NOMO-1 (cell line): Measurements from ENCODE around the gene PSAPL1.

Experiments
- DNase-seq, 2 experiments: peaks; one replicate each; lab custom pipeline; 2025; ENCODE audit not compliant: unreplicated experiment in 2 of 2; lab: John Stamatoyannopoulos, UW

PSAPL1 gene

DNA sequence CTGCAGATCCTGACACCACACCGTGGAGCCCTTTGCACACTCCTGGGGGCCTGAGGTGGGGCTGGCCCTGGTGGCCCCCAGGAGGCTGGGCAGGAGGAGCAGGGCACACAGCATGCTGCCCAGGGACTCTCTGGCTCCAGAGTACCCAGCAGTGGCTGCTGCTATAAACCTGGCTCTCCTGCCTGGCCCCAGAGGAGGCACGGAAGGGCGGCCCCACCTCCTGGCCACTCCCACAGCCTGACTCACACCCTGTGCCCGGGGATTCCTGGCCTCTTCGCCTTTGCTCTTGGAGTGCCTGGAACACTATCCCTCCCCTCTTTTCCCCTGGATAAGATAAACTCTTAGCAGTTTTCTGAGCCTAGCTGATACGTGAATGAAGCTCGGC lies at the start of gene PSAPL1:
Gene PSAPL1 (minus strand): TSS at position 165 of the 385 bp plus-strand sequence. CDS start 51 bp downstream, at position 114.
- DNase-seq: no peak

DNA sequence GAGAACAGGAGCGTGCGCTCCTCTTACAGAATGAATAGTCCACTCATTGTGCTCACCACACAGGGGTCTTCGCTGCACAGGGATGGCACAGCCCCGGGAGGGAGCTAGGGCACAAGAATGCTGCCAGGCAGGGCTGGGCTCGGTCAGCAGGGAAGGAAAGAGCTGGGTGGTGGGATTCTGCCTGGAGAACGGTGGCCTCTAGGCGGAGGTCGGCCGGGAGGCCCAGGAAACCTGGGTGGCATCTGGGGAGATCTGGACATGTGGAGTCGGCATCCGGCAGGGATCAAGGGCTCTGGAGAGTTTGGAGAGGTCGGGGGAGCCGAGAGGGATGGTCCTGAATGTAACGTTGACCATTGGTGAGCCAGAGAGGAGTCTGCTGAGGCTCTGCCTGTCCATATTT lies 46.5 kb upstream of the PSAPL1 start:
- no peak for DNase-seq

DNA sequence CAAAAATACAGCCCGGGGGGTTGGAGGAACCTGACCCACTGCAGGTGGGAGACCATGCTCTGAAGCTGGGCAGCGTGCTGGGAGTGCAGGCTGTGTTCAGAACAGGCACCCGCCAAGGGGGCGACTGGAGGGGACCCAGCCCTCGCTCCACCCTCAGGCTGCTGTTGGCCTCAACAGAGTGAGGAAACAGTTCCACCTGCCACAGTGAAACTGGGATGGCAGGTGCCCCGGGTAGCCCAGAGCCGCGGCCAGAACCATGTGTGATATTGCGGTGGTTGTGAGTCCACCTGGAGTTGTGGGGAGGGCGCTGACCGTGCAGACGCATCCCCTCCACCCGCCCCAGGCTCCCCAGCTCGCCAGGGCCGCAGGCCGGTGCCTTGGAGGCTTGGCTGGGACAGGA lies 45.7 kb upstream of the PSAPL1 start:
- DNase-seq: no peak

DNA sequence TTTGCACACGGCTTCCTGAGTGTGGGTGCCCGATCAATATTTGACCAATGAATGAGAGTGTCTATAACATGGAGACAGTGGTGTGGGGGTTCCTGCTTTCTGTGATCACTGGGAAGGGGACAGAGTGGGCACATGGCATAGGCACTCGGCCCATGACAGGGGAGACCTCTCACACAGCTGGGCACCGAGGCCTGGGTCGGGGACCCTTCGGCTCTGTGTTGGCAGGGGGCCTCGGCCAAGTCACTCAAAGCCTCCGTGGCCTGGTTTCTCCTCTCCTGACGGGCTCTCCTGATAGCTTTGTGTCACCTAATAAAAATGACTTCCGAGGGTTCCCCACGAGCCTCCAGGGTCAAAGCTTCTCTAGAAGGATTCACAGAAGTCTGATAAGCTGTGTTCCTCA lies 43.9 kb upstream of the PSAPL1 start:
- DNase-seq: no peak

DNA sequence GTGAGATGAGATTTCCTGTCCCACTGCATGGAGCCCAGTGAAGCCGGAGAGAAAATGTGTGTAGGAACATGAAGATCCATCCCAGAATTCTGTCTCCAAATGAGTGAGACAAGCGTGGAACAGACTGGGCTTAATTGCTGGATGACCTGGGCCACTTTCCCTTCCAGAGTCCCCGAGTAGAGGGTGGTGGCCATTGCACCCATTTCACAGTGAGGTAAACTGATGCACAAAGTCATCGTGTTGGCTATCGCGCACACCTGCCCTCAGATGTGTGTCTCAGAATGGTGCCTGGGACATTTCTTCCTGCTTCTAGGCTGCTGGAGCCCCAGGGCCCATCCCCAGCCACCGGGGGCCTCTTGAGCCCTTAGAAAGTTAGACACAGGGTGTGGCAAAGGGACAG lies 43.0 kb upstream of the PSAPL1 start:
- DNase-seq: no peak

- DNase-seq: no peak
Observed at GRCh38 chr4:7476820-7477219, 42.1 kb upstream of the PSAPL1 start.

DNA sequence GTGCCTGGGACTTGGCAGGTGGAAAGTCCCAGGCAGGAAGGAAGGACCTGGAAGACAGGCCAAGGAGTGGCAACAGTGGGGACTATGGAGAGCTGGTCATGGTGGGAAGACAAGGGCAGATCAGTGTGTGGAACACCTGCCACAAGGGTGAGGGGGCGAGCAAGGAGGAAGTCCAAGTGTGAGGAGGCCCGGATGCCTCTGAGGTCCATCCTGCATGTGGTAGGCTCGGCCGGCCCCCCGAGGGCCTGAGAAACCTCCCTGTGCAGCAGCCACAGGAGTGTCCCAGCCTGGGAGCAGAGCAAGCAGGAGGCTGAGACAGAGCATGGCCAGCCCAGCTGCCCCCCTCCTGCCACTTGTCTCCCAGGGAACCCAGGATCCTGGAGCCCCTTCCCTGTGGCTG lies 40.5 kb upstream of the PSAPL1 start:
- DNase-seq: no peak

DNA sequence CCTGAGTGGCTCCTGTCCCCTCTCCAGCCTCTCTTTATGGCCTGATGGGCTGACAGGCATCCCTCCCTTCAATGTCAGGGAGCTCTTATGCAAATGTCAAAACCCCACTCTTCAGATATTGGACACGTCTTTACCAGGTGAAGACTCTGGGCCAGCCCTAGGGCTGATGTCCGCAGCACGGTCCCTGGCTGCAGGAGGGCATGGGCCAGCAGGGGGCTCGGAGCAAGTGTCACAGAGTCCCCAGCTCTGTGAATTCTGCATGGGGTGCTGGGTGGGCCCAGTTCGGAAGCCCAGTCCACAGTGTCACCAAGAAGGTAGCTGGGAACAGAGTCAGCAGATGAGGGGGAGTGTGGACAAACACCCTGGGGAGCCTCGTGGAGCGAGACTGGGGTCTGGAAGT lies 39.6 kb upstream of the PSAPL1 start:
- no peak for DNase-seq

DNA sequence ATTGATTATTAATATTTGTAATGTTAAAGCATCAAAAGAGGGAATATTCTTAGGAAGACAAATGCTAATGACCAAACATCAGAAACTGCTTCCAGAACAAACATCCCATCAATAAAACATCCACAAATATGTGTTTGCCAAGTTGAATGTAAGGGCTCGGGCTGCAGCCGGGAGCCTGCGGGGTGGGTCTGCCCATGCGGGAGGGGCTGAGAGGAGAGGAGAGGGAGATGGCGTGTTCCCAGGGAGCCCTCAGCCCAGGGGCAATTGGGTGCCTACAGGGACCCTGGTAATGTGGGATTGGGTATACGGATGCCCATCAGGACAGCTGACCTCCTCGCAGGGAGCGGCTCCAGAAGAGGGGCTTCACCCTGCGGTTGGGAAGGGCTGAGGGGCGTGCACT lies 38.4 kb upstream of the PSAPL1 start:
- DNase-seq: no peak

DNA sequence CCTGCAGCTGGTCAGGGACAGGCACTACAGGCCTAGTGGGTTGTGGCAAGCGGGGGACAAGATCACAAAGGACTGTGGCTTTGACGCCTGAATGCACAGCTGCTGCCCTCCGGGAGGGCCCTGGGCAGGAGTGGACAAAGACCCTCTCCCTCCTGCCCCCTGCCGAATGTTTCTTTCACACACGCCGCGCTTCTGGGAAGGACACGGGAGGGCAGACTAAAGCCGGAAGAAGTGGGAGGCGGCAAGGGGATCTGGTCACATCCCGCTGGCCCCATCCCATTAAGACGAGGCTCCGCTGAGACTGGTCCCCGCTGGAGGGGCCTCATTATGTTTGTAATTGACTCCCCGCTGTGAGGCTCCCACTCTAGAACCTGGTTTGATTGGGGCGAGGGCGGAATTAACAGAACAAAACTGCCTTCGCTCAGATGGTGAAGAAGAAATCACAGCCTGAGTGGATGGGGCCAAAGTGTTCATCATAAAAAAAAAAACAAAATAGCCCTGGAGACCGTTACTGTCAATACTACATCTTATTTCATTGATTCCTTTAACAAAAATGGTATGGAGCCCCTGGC lies 37.8 kb upstream of the PSAPL1 start:
- DNase-seq: no peak

DNA sequence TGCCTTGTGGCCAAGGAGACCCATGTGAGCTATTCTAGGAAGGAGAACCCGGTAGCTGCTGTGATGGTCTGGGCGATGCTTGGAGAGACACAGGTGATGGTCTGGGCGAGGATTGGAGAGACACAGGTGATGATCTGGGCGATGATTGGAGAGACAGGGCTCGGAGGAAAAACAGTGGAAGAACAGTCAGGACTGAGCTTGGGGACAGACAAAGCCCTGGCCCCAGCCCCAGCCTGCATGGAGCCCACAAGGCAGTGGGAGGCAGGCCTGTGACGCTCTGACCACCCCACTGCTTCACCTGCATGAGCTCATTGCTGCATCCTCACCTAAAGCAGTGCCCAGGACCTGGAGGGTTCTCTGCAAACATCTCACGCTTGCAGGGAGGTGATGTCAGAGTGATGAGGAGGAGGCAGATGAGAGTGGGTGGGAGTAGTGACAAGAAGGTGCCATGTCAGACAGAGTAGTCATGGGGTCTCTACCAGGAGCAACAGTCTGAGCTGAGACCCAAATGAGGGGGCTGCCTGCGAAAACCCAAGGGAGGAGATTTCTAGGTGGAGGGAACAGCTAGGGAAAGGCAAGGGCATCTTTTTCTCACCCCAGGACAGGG lies 35.9 kb upstream of the PSAPL1 start:
- DNase-seq: no peak

DNA sequence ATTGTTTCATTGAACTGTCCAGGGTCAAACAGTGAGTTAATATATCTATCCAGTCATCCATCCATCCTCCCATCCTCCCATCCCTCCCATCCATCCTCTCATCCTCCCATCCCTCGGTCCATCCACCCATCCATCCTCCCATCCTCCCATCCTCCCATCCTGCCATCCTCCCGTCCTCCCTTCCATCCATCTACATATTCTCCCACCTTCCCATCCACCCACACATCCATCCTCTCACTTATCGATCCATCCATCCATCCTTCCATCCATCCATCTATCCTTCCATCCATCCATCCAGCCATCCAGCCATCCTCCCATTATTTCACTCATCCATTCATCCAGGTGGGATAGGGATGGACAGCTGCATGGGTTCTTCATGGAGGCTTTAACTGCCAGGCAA lies 35.4 kb upstream of the PSAPL1 start:
- no peak for DNase-seq

GRCh38 chr4:7469023-7469422 lies 34.3 kb upstream of the PSAPL1 start:
- DNase-seq: no peak

DNA sequence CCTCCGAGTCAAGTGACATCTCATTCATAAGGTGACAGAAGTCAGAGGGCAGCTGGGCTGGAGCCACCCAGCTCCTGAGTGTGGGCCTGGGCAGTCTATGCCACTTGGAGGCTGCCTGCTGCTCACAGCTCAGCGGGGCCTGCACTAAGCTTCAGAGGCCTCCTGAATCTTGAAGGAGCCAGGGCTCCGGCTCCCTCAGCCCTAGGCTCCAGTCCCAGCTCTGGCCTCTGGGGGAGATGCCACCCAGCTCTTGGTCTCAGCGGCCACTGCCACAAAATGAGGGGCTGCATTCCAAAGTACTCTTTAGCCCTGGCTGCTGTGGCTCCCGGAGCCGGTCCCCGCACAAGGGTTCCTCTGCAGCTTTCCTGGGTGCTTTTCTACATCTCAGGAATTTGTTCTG lies 32.7 kb upstream of the PSAPL1 start:
- DNase-seq: no peak

- no peak for DNase-seq
Observed at GRCh38 chr4:7466904-7467303, 32.2 kb upstream of the PSAPL1 start.

GRCh38 chr4:7466215-7466614 lies 31.5 kb upstream of the PSAPL1 start:
- DNase-seq: no peak

DNA sequence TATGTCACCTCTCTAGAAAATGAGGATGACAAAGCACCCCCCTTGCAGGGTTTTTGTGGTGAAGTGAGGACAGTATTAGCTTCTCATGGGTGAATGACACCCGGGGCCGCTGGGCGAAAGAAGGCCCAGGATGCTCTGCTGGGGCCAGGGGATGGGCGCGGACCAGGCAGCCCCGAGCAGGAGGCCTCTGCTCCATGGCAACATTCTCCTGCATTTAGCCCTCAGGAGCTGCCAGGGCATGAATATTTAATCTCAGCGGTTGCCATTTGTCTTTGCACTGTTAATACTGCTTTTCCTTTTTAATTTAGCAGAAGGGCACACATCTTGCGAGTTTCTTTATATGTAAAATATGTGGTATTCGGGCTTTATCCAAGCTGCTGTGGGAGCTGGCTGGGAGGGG lies 30.3 kb upstream of the PSAPL1 start:
- no peak for DNase-seq

DNA sequence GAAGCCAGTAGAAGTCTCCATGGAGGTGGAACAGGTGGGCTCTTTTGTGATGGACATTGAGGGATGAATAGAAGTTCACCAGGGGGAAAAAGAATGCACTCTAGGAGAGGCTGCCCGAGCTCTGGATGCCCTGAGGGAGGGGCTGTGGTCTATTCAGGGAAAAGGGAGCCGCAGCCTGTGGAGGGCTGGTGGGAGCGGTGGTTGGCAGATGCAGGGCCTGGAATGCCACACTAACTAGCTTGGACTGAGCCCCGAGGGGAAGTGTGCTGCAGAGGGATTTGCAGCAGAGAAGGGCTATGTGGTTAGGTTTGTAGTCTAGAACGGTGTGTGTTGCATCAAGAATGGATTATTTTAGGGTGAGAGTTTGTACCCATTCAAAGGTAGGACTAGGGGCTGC lies 29.5 kb upstream of the PSAPL1 start:
- DNase-seq: no peak

DNA sequence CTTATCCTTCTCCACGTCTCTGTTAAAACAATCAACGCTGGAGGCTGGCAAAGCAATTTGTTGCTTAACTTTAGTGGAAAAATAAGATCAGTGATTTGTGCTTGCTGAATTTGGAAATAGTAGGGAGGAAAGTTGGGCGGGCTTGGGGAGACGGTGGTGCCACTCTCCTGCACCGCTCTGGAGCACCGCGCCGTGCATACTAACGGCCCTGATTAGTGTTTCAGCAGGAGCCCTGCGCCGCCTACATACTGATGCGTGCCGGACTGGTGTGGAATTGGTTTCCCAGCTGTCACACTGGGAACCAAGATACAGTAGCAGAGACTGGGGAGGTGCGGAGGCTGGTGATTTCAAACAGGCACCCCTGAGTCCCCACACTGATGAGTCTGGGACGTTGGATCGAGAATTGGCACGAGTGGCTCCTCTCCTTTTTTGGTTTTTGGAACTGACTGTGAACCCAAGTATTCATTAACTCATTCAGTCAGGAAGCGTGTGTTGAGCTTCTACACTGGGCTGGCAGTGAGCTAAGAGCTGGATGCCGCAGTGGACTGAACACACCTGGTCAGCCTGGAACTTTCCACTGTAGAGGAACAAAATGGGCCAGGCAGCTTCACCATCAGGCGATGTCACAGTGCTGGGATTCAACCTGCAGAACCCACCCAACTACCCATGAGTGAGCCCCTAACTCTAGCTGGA lies 29.0 kb upstream of the PSAPL1 start:
- DNase-seq: no peak

- DNase-seq: no peak
Observed at GRCh38 chr4:7462509-7462971, 27.8 kb upstream of the PSAPL1 start.

- no peak for DNase-seq
Observed at GRCh38 chr4:7461230-7461629, 26.5 kb upstream of the PSAPL1 start.

DNA sequence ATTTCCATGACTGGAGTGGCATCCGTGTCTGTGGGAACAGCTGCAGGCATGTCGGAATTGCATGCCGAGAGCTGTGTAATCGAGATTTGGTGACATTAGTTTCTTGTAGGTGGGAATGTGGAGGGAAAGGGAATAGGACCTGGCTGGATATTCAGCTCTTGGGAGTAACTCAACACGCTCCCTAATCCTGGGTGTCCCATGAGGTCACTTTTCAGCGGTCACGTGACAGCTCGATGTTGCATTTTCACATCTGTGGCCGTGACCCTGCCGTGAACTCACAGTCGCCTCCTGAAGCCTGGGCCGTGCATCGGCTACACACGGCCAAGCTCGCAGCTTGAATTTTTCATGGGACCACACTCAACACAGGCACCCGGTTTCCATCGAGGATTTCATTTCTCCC lies 25.8 kb upstream of the PSAPL1 start:
- DNase-seq: no peak
